Ovary (tissue), 3 donors: ENCODE results near the gene NFE2.

Source experiments
- EP300 ChIP-seq: sonication (generic); formaldehyde crosslinking; IDR thresholded peaks from one replicate; pipeline ENCODE4 v1.6.1; 2017; ENCODE audit warnings: antibody characterized with exemption
- POLR2A ChIP-seq: fragments of 450-650 bp; IDR thresholded peaks from one replicate; pipeline ENCODE4 v1.6.1; 2017; ENCODE audit warnings: antibody characterized with exemption, mild to moderate bottlenecking, moderate library complexity
- TF ChIP-seq, protein P1 (sequence below), 3 donors: fragments of 450-650 bp in 2 of 3; fragments of 200-600 bp in 1 of 3; IDR thresholded peaks; one replicate each; pipeline versions ENCODE4 v1.5.1 to v1.8.0; 2016 to 2022; ENCODE audit warnings: antibody characterized with exemption in 3 of 3, mild to moderate bottlenecking in 1 of 3
- donor health status: DM: no; HTN: no; CAD: no.

DNA sequence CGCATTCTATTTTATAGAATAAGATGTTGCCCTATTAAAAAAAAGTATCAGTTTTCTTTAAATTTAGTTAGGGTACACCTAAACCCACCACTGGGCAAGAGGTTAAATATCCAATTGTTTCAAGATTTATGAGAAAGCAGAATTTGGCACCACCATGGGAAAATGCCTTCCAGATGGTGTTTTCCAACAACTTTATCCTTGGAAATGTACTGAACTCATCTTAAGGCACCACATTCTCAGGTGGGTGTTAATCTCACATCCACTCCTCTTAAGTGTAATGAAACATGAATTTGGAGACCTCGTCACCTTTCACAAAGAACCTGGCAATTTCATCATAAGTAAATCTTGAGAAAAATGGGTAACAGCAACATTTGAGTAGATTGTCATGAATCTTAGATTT, 34.0 kb downstream of the NFE2 start:
- TF ChIP-seq POLR2A: no peak
- TF ChIP-seq, protein P1, sequence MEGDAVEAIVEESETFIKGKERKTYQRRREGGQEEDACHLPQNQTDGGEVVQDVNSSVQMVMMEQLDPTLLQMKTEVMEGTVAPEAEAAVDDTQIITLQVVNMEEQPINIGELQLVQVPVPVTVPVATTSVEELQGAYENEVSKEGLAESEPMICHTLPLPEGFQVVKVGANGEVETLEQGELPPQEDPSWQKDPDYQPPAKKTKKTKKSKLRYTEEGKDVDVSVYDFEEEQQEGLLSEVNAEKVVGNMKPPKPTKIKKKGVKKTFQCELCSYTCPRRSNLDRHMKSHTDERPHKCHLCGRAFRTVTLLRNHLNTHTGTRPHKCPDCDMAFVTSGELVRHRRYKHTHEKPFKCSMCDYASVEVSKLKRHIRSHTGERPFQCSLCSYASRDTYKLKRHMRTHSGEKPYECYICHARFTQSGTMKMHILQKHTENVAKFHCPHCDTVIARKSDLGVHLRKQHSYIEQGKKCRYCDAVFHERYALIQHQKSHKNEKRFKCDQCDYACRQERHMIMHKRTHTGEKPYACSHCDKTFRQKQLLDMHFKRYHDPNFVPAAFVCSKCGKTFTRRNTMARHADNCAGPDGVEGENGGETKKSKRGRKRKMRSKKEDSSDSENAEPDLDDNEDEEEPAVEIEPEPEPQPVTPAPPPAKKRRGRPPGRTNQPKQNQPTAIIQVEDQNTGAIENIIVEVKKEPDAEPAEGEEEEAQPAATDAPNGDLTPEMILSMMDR (IDR thresholded peaks at IDR 0.05): no peak
- TF ChIP-seq EP300: no peak
